Liver (tissue), 3 donors: ENCODE results near the gene CDH6.
A peak's percentile ranks its signal among the peaks of the same experiment; 100 is the strongest.

Source experiments
- EGR1 ChIP-seq, 2 donors: IDR thresholded peaks; 2 replicates each; pipeline ENCODE4 v1.6.1; 2016 to 2018; ENCODE audit warnings: antibody characterized with exemption in 2 of 2, low read depth in 2 of 2
- FOXA1 ChIP-seq: IDR thresholded peaks from 2 replicates; pipeline ENCODE4 v1.6.1; 2016; ENCODE audit warnings: antibody characterized with exemption
- TF ChIP-seq, protein P1 (sequence below): fragments of 150-350 bp; IDR thresholded peaks from 2 replicates; pipeline ENCODE4 v1.5.1; 2017; ENCODE audit warnings: improper control_type of control experiment, low read depth, low read length; ENCODE audit not compliant: missing input control
- TF ChIP-seq, protein P2 (sequence below): IDR thresholded peaks from 2 replicates; pipeline ENCODE4 v1.6.1; 2016; ENCODE audit warnings: antibody characterized with exemption
- TF ChIP-seq, protein P3 (sequence below): IDR thresholded peaks from 2 replicates; pipeline ENCODE4 v1.6.1; 2016; ENCODE audit warnings: antibody characterized with exemption, mild to moderate bottlenecking
- donor health status: healthy.
- donor health status: healthy.

DNA sequence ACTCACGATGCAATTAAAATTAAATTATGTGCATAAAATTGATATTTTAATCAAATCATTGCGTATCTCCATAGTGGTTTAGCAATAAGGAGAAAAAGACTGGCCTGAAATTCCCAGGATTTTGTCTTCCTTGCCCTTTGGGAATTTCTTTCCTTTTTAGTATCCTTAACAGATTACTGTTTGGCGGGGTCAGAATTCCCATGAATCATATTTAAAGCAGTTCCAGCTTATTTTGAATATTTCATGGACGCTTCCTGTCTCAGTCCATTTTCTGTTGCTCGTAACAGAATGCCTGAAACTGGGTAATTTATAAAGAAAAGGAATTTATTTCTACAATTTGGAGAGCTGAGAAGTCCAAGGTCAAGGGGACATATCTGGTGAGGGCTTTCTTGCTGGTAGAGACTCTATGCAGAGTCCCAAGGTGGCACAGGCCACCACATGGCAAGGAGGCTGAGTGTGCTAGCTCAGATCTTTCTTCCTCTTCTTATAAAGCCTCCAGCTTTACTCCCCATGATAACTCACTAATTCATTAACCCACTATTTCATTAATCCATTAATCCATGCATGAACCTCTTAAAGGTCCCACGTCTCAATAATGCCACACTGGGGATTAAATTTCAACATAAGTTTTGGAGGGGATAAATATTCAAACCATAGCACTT, 37.8 kb downstream of the CDH6 start:
- TF ChIP-seq, protein P1, sequence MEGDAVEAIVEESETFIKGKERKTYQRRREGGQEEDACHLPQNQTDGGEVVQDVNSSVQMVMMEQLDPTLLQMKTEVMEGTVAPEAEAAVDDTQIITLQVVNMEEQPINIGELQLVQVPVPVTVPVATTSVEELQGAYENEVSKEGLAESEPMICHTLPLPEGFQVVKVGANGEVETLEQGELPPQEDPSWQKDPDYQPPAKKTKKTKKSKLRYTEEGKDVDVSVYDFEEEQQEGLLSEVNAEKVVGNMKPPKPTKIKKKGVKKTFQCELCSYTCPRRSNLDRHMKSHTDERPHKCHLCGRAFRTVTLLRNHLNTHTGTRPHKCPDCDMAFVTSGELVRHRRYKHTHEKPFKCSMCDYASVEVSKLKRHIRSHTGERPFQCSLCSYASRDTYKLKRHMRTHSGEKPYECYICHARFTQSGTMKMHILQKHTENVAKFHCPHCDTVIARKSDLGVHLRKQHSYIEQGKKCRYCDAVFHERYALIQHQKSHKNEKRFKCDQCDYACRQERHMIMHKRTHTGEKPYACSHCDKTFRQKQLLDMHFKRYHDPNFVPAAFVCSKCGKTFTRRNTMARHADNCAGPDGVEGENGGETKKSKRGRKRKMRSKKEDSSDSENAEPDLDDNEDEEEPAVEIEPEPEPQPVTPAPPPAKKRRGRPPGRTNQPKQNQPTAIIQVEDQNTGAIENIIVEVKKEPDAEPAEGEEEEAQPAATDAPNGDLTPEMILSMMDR: no peak
- TF ChIP-seq, protein P2, sequence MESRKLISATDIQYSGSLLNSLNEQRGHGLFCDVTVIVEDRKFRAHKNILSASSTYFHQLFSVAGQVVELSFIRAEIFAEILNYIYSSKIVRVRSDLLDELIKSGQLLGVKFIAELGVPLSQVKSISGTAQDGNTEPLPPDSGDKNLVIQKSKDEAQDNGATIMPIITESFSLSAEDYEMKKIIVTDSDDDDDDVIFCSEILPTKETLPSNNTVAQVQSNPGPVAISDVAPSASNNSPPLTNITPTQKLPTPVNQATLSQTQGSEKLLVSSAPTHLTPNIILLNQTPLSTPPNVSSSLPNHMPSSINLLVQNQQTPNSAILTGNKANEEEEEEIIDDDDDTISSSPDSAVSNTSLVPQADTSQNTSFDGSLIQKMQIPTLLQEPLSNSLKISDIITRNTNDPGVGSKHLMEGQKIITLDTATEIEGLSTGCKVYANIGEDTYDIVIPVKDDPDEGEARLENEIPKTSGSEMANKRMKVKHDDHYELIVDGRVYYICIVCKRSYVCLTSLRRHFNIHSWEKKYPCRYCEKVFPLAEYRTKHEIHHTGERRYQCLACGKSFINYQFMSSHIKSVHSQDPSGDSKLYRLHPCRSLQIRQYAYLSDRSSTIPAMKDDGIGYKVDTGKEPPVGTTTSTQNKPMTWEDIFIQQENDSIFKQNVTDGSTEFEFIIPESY: no peak
- TF ChIP-seq FOXA1: no peak
- TF ChIP-seq, protein P3, sequence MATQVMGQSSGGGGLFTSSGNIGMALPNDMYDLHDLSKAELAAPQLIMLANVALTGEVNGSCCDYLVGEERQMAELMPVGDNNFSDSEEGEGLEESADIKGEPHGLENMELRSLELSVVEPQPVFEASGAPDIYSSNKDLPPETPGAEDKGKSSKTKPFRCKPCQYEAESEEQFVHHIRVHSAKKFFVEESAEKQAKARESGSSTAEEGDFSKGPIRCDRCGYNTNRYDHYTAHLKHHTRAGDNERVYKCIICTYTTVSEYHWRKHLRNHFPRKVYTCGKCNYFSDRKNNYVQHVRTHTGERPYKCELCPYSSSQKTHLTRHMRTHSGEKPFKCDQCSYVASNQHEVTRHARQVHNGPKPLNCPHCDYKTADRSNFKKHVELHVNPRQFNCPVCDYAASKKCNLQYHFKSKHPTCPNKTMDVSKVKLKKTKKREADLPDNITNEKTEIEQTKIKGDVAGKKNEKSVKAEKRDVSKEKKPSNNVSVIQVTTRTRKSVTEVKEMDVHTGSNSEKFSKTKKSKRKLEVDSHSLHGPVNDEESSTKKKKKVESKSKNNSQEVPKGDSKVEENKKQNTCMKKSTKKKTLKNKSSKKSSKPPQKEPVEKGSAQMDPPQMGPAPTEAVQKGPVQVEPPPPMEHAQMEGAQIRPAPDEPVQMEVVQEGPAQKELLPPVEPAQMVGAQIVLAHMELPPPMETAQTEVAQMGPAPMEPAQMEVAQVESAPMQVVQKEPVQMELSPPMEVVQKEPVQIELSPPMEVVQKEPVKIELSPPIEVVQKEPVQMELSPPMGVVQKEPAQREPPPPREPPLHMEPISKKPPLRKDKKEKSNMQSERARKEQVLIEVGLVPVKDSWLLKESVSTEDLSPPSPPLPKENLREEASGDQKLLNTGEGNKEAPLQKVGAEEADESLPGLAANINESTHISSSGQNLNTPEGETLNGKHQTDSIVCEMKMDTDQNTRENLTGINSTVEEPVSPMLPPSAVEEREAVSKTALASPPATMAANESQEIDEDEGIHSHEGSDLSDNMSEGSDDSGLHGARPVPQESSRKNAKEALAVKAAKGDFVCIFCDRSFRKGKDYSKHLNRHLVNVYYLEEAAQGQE: peak; percentile 31
- TF ChIP-seq EGR1 (IDR thresholded peaks at IDR 0.05; ENCODE audit: low read depth in 2 of 2): no peak
